Activated CD4-positive, CD25-positive, alpha-beta regulatory T cell (primary cell): ENCODE measurements around the gene MIS18BP1.
"Not testable (repeated sequence)": the region's sequence is repeated elsewhere in the genome, so short reads cannot be mapped to it uniquely, and the experiment has no call there.

Source experiments
- DNase-seq, 4 experiments: peaks; one replicate each; lab custom pipeline; 2025; lab: John Stamatoyannopoulos, UW

MIS18BP1 gene

GRCh38 chr14:45246151-45246550, 6.9 kb downstream of the MIS18BP1 start:
- no peak for DNase-seq

- no peak for DNase-seq
Observed at GRCh38 chr14:45242706-45243105, 10.3 kb downstream of the MIS18BP1 start.

GRCh38 chr14:45238988-45239387, 14.0 kb downstream of the MIS18BP1 start:
- no peak for DNase-seq

GRCh38 chr14:45227566-45227965, 25.4 kb downstream of the MIS18BP1 start:
- DNase-seq = no peak

- DNase-seq = no peak
Observed at GRCh38 chr14:45222485-45223262, 30.3 kb downstream of the MIS18BP1 start.

- DNase-seq = not testable (repeated sequence)
Observed at GRCh38 chr14:45214341-45214740, 38.7 kb downstream of the MIS18BP1 start.

- DNase-seq = not testable (repeated sequence)
Observed at GRCh38 chr14:45213716-45214115, 39.3 kb downstream of the MIS18BP1 start.

GRCh38 chr14:45212231-45212630, 40.8 kb downstream of the MIS18BP1 start:
- no peak for DNase-seq

- DNase-seq = no peak
Observed at GRCh38 chr14:45211295-45211694, 41.7 kb downstream of the MIS18BP1 start.

- no peak for DNase-seq
Observed at GRCh38 chr14:45210159-45210558, 42.8 kb downstream of the MIS18BP1 start.

- no peak for DNase-seq
Observed at GRCh38 chr14:45204241-45204640, 48.8 kb downstream of the MIS18BP1 start.

- no peak for DNase-seq
Observed at GRCh38 chr14:45201905-45202304, 51.1 kb downstream of the MIS18BP1 start.

- DNase-seq = no peak
Observed at GRCh38 chr14:45199230-45199629, 53.8 kb downstream of the MIS18BP1 start.

GRCh38 chr14:45198551-45198950, 54.5 kb downstream of the MIS18BP1 start:
- DNase-seq = no peak

- no peak for DNase-seq
Observed at GRCh38 chr14:45194964-45195363, 58.0 kb downstream of the MIS18BP1 start.

- DNase-seq = no peak
Observed at GRCh38 chr14:45185100-45185814, 67.7 kb downstream of the MIS18BP1 start.

GRCh38 chr14:45181806-45182205, 71.2 kb downstream of the MIS18BP1 start:
- DNase-seq = no peak

- DNase-seq = no peak
Observed at GRCh38 chr14:45181329-45181728, 71.7 kb downstream of the MIS18BP1 start.

- no peak for DNase-seq
Observed at GRCh38 chr14:45177076-45177475, 75.9 kb downstream of the MIS18BP1 start.

GRCh38 chr14:45169906-45170305, 83.1 kb downstream of the MIS18BP1 start:
- no peak for DNase-seq

GRCh38 chr14:45156067-45156466, 96.9 kb downstream of the MIS18BP1 start:
- DNase-seq = no peak
